Neural progenitor cell (in vitro differentiated cells): ENCODE measurements around the gene CFAP58.

Experiments
- CTCF ChIP-seq: fragments of 200-600 bp; sonication (generic); IDR thresholded peaks from 2 replicates; pipeline ENCODE4 v1.5.1; 2017; ENCODE audit warnings: antibody characterized with exemption, mild to moderate bottlenecking
- EZH2phosphoT487 ChIP-seq: fragments of 200-600 bp; sonication (generic); IDR thresholded peaks from 2 replicates; pipeline ENCODE4 v1.6.1; 2017; ENCODE audit warnings: antibody characterized with exemption

DNA sequence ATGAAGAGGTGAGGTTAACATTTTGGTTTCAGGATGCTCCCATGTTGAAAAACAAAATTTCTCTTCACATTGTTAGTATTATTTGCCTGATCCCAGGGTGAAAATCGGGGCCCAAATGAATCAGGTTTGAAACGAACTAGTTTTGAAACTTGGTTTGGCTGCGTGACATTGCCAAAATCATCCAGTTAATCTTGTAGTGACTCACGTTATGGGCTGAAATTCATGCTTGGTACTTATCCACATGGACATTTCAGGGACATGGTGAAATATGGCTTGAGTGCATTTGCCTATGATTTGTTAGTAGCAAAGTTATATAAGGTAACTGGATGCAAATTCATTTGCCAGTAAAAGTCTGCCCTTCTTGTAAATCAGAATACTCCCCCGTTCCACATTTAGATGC, 97.3 kb downstream of the CFAP58 start:
- TF ChIP-seq CTCF (no peak), EZH2phosphoT487 (no peak)
